ENCODE results near the gene CUL7.

The CUL7 gene

GRCh38 chr6:43060755-43061633, 7.3 kb upstream of the CUL7 start:
- H3K9ac ChIP-seq (ENCODE audit: low read depth in 1 of 2, low read length in 2 of 2) = peak overlapping the region; percentile 72 to 93
- H3K4me3 ChIP-seq (ENCODE audit: low read length in 2 of 2) = peak overlapping the region; percentile 94 to 99
- H3K27ac ChIP-seq (ENCODE audit: low read depth in 2 of 2, low read length in 2 of 2) = peak overlapping the region; percentile 84 to 99
- no peaks in the 10 kb centered on the region for H3K9me3 ChIP-seq (ENCODE audit: control insufficient read depth in 2 of 2, low read length in 2 of 2)
- peaks cover 18 to 32% of the 10 kb centered on the region in 2 donors for H3K4me1 ChIP-seq (ENCODE audit: control insufficient read depth in 2 of 2, insufficient read depth in 2 of 2, low read length in 2 of 2)
- no peaks in the 10 kb centered on the region for H3K27me3 ChIP-seq (ENCODE audit: control insufficient read depth in 2 of 2, insufficient read depth in 2 of 2, low read length in 2 of 2)
- peaks cover 29 to 30% of the 10 kb centered on the region in 2 donors for H3K36me3 ChIP-seq (ENCODE audit: control insufficient read depth in 2 of 2, insufficient read depth in 2 of 2, low read length in 2 of 2)

GRCh38 chr6:43060034-43060754, 6.5 kb upstream of the CUL7 start:
- H3K9ac ChIP-seq (ENCODE audit: low read depth in 1 of 2, low read length in 2 of 2) = peak overlapping the region; percentile 72 to 93
- H3K27me3 ChIP-seq (ENCODE audit: control insufficient read depth in 2 of 2, insufficient read depth in 2 of 2, low read length in 2 of 2) = no peaks in the 10 kb centered on the region
- H3K4me1 ChIP-seq (ENCODE audit: control insufficient read depth in 2 of 2, insufficient read depth in 2 of 2, low read length in 2 of 2) = peaks cover 18 to 32% of the 10 kb centered on the region in 2 donors
- peak overlapping the region; percentile 92 to 99 for H3K27ac ChIP-seq (ENCODE audit: low read depth in 2 of 2, low read length in 2 of 2)
- peaks cover 31 to 33% of the 10 kb centered on the region in 2 donors for H3K36me3 ChIP-seq (ENCODE audit: control insufficient read depth in 2 of 2, insufficient read depth in 2 of 2, low read length in 2 of 2)
- peak overlapping the region; percentile 94 to 99 for H3K4me3 ChIP-seq (ENCODE audit: low read length in 2 of 2)
- no peaks in the 10 kb centered on the region for H3K9me3 ChIP-seq (ENCODE audit: control insufficient read depth in 2 of 2, low read length in 2 of 2)

GRCh38 chr6:43059168-43060033, 5.8 kb upstream of the CUL7 start, which contains the start of the genes KLC4 and MRPL2:
Gene KLC4, plus strand, starts transcription at chr6:43059631. Its CDS starts 1,705 bp downstream, at chr6:43061336.
Gene MRPL2, minus strand, starts transcription at chr6:43059434. Its CDS starts 53 bp downstream, at chr6:43059381.
- Histone ChIP-seq H3K9me3 (ENCODE audit: control insufficient read depth in 2 of 2, low read length in 2 of 2) (no peaks in the 10 kb centered on the region), H3K4me1 (ENCODE audit: control insufficient read depth in 2 of 2, insufficient read depth in 2 of 2, low read length in 2 of 2) (peaks cover 18 to 32% of the 10 kb centered on the region in 2 donors), H3K4me3 (ENCODE audit: low read length in 2 of 2) (peak within 1 kb of the TSS; percentile 94 to 99), H3K27me3 (ENCODE audit: control insufficient read depth in 2 of 2, insufficient read depth in 2 of 2, low read length in 2 of 2) (no peaks in the 10 kb centered on the region), H3K36me3 (ENCODE audit: control insufficient read depth in 2 of 2, insufficient read depth in 2 of 2, low read length in 2 of 2) (peaks cover 28 to 29% of the 10 kb centered on the region in 2 donors), H3K27ac (ENCODE audit: low read depth in 2 of 2, low read length in 2 of 2) (peak within 1 kb of the TSS; percentile 92 to 99), H3K9ac (ENCODE audit: low read depth in 1 of 2, low read length in 2 of 2) (peak within 1 kb of the TSS; percentile 93 to 99)

GRCh38 chr6:43058531-43058930, 4.9 kb upstream of the CUL7 start:
- peaks cover 23 to 29% of the 10 kb centered on the region in 2 donors for H3K36me3 ChIP-seq (ENCODE audit: control insufficient read depth in 2 of 2, insufficient read depth in 2 of 2, low read length in 2 of 2)
- H3K27ac ChIP-seq (ENCODE audit: low read depth in 2 of 2, low read length in 2 of 2) = peak overlapping the region in 1 of 2 donors; percentile 92
- no peaks in the 10 kb centered on the region for H3K27me3 ChIP-seq (ENCODE audit: control insufficient read depth in 2 of 2, insufficient read depth in 2 of 2, low read length in 2 of 2)
- H3K9me3 ChIP-seq (ENCODE audit: control insufficient read depth in 2 of 2, low read length in 2 of 2) = no peaks in the 10 kb centered on the region
- peak overlapping the region; percentile 85 to 99 for H3K9ac ChIP-seq (ENCODE audit: low read depth in 1 of 2, low read length in 2 of 2)
- H3K4me3 ChIP-seq (ENCODE audit: low read length in 2 of 2) = peak overlapping the region; percentile 94 to 99
- H3K4me1 ChIP-seq (ENCODE audit: control insufficient read depth in 2 of 2, insufficient read depth in 2 of 2, low read length in 2 of 2) = peaks cover 22 to 37% of the 10 kb centered on the region in 2 donors

GRCh38 chr6:43055966-43056365, 2.3 kb upstream of the CUL7 start:
- H3K4me1 ChIP-seq (ENCODE audit: control insufficient read depth in 2 of 2, insufficient read depth in 2 of 2, low read length in 2 of 2) = peaks cover 17 to 37% of the 10 kb centered on the region in 2 donors

DNA sequence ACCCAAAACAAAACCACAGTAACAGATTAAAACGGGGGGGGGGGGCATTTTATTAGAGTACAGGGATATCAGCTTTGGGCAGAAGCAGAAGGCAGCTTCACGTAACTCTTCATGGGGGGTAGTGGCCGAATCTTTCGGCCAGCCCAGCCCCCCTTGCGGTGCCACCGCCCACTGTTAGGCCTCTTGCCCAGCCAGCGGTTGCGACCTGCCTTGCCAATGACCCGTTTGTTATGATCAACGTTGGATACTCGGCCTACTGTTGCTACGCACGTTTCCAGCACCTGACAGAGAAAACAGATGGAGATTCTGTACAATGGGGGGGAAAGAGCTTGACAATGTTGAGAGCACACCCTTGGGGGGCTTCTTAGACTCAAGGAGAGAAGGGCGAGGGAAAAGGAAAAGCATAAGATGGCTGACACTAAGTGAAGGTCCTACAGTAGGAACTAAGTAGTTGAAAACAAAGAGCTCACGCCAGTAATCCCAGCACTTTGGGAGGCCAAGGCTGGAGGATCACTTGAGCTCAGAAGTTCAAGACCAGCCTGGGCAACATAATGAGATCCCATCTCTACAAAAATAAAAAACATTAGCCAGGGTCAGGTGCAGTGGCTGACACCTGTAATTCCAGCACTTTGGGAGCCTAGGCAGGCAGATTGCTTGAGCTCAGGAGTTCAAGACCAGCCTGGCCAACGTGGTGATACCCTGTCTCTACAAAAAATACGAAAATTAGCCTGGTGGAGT, 724 bp upstream of the CUL7 start:
- H3K27ac ChIP-seq (ENCODE audit: low read depth in 2 of 2, low read length in 2 of 2) = peak overlapping the region; percentile 86 to 88
- H3K9me3 ChIP-seq (ENCODE audit: control insufficient read depth in 2 of 2, low read length in 2 of 2) = no peaks in the 10 kb centered on the region
- peaks cover 17 to 26% of the 10 kb centered on the region in 2 donors for H3K4me1 ChIP-seq (ENCODE audit: control insufficient read depth in 2 of 2, insufficient read depth in 2 of 2, low read length in 2 of 2)
- no peaks in the 10 kb centered on the region for H3K27me3 ChIP-seq (ENCODE audit: control insufficient read depth in 2 of 2, insufficient read depth in 2 of 2, low read length in 2 of 2)
- peak overlapping the region; percentile 95 to 97 for H3K9ac ChIP-seq (ENCODE audit: low read depth in 1 of 2, low read length in 2 of 2)
- H3K36me3 ChIP-seq (ENCODE audit: control insufficient read depth in 2 of 2, insufficient read depth in 2 of 2, low read length in 2 of 2) = peaks cover 18 to 29% of the 10 kb centered on the region in 2 donors
- H3K4me3 ChIP-seq (ENCODE audit: low read length in 2 of 2) = peak overlapping the region; percentile 78 to 83

More at GRCh38 chr6:43055966-43056365, 2.3 kb upstream of the CUL7 start:
- Histone ChIP-seq H3K36me3 (ENCODE audit: control insufficient read depth in 2 of 2, insufficient read depth in 2 of 2, low read length in 2 of 2) (peaks cover 18 to 20% of the 10 kb centered on the region in 2 donors), H3K4me3 (ENCODE audit: low read length in 2 of 2) (no peak overlapping the region), H3K9me3 (ENCODE audit: control insufficient read depth in 2 of 2, low read length in 2 of 2) (no peaks in the 10 kb centered on the region), H3K27ac (ENCODE audit: low read depth in 2 of 2, low read length in 2 of 2) (no peak overlapping the region), H3K9ac (ENCODE audit: low read depth in 1 of 2, low read length in 2 of 2) (no peak overlapping the region), H3K27me3 (ENCODE audit: control insufficient read depth in 2 of 2, insufficient read depth in 2 of 2, low read length in 2 of 2) (no peaks in the 10 kb centered on the region)

DNA sequence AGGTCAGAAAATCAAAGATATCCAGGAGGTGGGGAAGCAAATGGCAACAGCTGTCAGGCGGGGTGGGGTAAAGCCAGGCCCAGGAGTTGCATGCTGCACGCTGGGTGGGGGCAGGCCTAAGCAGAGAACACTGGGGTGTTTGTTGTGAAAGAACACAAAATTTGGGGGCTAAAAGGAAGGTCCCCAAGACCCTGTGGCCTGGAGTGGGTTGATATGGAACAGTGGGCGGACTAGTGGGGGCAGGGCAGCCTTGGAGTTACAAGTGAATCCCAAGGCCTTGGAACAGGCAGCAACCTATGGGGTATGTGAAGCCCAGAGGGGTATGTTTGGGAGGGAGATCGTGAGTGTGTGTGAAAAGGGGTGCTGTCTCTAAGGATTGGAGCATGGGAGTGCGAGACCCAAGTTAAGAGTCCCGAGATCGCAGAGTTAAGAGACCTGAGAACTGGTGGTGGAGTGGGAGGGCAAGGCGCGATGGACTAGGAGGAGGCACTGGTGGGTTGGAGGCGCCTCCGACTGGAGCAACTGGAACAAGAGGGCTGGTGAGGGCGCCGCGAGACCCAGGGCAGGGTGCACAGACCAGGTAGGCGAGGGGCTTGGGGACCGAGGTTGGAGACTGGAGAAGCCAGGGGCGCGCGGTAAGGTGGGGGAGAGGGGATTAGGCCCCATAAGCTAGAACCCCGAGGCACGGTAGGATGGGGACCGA, 658 bp downstream of the CUL7 start:
- Histone ChIP-seq H3K9ac (ENCODE audit: low read depth in 1 of 2, low read length in 2 of 2) (peak overlapping the region; percentile 95 to 97), H3K27me3 (ENCODE audit: control insufficient read depth in 2 of 2, insufficient read depth in 2 of 2, low read length in 2 of 2) (no peaks in the 10 kb centered on the region), H3K27ac (ENCODE audit: low read depth in 2 of 2, low read length in 2 of 2) (peak overlapping the region; percentile 86 to 88), H3K4me3 (ENCODE audit: low read length in 2 of 2) (peak overlapping the region; percentile 78 to 83), H3K9me3 (ENCODE audit: control insufficient read depth in 2 of 2, low read length in 2 of 2) (no peaks in the 10 kb centered on the region), H3K36me3 (ENCODE audit: control insufficient read depth in 2 of 2, insufficient read depth in 2 of 2, low read length in 2 of 2) (peaks cover 18 to 34% of the 10 kb centered on the region in 2 donors), H3K4me1 (ENCODE audit: control insufficient read depth in 2 of 2, insufficient read depth in 2 of 2, low read length in 2 of 2) (peaks cover 8 to 18% of the 10 kb centered on the region in 2 donors)

GRCh38 chr6:43052225-43052841, 1.3 kb downstream of the CUL7 start:
- peak overlapping the region; percentile 78 to 83 for H3K4me3 ChIP-seq (ENCODE audit: low read length in 2 of 2)
- H3K4me1 ChIP-seq (ENCODE audit: control insufficient read depth in 2 of 2, insufficient read depth in 2 of 2, low read length in 2 of 2) = peaks cover 8 to 17% of the 10 kb centered on the region in 2 donors
- peaks cover 13 to 34% of the 10 kb centered on the region in 2 donors for H3K36me3 ChIP-seq (ENCODE audit: control insufficient read depth in 2 of 2, insufficient read depth in 2 of 2, low read length in 2 of 2)
- no peaks in the 10 kb centered on the region for H3K9me3 ChIP-seq (ENCODE audit: control insufficient read depth in 2 of 2, low read length in 2 of 2)
- no peaks in the 10 kb centered on the region for H3K27me3 ChIP-seq (ENCODE audit: control insufficient read depth in 2 of 2, insufficient read depth in 2 of 2, low read length in 2 of 2)
- no peak overlapping the region for H3K9ac ChIP-seq (ENCODE audit: low read depth in 1 of 2, low read length in 2 of 2)
- peak overlapping the region; percentile 86 to 88 for H3K27ac ChIP-seq (ENCODE audit: low read depth in 2 of 2, low read length in 2 of 2)

Measured in mucosa of rectum (tissue), 2 donors.